Measurements from ENCODE around the gene LRCH4.

DNA sequence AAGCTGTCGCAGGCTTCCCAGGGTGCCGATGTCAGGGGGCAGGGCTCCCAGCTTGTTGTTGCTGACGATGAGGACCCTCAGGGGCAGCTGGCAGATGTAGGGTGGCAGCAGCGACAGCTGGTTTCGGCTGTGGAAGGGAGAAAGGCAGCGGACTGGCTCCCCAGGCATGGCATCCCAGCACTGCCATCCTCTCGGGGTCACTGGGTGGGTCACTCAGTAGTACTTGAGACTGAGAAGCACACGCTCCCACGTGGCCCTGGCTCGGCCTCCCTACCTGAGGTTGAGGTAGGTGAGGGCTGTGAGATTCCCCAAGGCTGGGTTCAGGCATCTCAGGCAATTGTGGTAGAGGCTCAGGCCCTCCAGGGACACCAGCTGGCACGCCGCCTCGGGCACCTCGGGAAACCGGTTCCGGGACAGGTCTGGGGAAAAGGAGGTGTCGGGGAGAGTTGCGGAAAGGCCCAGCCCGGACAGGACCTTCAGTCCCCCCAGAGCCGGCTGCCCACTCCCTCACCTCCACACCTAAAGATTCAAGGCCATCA is 3.8 kb downstream of the LRCH4 start:
- no peak for TF ChIP-seq EZH2 (IDR thresholded peaks at IDR 0.05; ENCODE audit: borderline replicate concordance, low read depth, low read length, severe bottlenecking)
- TF ChIP-seq, protein P1, sequence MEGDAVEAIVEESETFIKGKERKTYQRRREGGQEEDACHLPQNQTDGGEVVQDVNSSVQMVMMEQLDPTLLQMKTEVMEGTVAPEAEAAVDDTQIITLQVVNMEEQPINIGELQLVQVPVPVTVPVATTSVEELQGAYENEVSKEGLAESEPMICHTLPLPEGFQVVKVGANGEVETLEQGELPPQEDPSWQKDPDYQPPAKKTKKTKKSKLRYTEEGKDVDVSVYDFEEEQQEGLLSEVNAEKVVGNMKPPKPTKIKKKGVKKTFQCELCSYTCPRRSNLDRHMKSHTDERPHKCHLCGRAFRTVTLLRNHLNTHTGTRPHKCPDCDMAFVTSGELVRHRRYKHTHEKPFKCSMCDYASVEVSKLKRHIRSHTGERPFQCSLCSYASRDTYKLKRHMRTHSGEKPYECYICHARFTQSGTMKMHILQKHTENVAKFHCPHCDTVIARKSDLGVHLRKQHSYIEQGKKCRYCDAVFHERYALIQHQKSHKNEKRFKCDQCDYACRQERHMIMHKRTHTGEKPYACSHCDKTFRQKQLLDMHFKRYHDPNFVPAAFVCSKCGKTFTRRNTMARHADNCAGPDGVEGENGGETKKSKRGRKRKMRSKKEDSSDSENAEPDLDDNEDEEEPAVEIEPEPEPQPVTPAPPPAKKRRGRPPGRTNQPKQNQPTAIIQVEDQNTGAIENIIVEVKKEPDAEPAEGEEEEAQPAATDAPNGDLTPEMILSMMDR (IDR thresholded peaks at IDR 0.05; ENCODE audit: borderline replicate concordance, extremely low read depth, low read length, poor library complexity, severe bottlenecking): no peak
